ENCODE data around the gene PRSS48. TPM values are rescaled to one million over a fixed set of nuclear protein-coding genes. Genes with fewer than 3 reads are reported as not detected.
"Not testable (repeated sequence)": the region's sequence is repeated elsewhere in the genome, so short reads cannot be mapped to it uniquely, and the experiment has no call there.

Gene PRSS48
- total RNA-seq, 1 donor from 2014 or later, result not detected

DNA sequence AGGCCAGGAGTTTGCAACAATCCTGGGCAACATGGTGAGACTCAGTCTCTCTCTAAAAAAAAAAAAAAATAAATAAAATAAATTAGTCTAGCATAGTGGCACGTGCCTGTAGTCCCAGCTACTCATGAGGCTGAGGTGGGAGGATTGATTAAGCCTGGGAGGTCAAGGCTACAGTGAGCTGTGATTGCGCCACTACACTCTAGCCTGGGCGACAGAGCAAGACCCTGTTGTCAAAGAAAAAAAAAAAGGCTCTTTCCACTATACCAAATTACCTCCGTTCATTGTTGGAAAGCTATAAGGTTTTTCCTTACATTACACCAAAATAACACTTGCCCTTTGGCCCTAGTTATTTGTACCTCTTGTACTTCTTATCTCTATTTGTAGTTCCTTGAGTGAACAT lies 9.9 kb upstream of the PRSS48 start:
- Histone ChIP-seq H3K27me3 (ENCODE audit: control insufficient read depth, insufficient read depth, low read length) (no peaks in the 10 kb centered on the region), H3K4me3 (ENCODE audit: low read depth, low read length) (no peak overlapping the region), H3K36me3 (ENCODE audit: control insufficient read depth, insufficient read depth, low read length) (no peaks in the 10 kb centered on the region)
- no peak for DNase-seq (ENCODE audit: low read depth)
- TF ChIP-seq, protein P1, sequence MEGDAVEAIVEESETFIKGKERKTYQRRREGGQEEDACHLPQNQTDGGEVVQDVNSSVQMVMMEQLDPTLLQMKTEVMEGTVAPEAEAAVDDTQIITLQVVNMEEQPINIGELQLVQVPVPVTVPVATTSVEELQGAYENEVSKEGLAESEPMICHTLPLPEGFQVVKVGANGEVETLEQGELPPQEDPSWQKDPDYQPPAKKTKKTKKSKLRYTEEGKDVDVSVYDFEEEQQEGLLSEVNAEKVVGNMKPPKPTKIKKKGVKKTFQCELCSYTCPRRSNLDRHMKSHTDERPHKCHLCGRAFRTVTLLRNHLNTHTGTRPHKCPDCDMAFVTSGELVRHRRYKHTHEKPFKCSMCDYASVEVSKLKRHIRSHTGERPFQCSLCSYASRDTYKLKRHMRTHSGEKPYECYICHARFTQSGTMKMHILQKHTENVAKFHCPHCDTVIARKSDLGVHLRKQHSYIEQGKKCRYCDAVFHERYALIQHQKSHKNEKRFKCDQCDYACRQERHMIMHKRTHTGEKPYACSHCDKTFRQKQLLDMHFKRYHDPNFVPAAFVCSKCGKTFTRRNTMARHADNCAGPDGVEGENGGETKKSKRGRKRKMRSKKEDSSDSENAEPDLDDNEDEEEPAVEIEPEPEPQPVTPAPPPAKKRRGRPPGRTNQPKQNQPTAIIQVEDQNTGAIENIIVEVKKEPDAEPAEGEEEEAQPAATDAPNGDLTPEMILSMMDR (IDR thresholded peaks at IDR 0.05; ENCODE audit: insufficient read depth, low read length, poor library complexity, severe bottlenecking), result no peak

DNA sequence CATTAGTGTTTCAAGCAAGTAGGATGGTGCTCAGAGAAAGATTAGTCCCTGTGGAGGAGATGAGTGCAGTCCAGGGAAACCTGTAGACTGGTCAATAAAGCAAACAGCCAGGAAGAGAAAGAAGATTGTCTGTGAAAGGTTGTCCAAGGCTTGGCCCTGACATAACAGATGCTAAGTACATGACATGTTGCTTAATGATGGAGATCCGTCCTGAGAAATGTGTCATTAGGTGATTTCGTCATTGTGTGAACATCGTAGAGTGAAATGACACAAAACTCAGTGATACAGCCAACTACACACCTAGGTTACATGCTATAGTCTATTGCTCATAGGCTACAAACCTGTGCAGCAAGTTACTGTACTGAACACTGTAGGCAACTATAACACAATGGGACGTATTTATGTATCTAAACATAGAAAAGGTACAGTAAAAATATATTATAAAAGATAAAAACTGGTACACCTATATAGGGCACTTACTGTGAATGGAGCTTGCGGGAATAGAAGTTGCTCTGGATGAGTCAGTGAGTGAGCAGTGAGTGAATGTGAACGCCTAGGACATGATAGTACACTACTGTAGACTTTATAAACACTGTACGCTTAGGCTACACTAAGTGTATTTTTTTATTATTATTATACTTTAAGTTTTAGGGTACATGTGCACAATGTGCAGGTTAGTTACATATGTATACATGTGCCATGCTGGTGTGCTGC lies 9.0 kb upstream of the PRSS48 start:
- Histone ChIP-seq H3K36me3 (ENCODE audit: control insufficient read depth, insufficient read depth, low read length) (no peaks in the 10 kb centered on the region), H3K27me3 (ENCODE audit: control insufficient read depth, insufficient read depth, low read length) (no peaks in the 10 kb centered on the region), H3K4me3 (ENCODE audit: low read depth, low read length) (no peak overlapping the region)
- TF ChIP-seq, protein P1 (IDR thresholded peaks at IDR 0.05; ENCODE audit: insufficient read depth, low read length, poor library complexity, severe bottlenecking), result no peak
- no peak for DNase-seq (ENCODE audit: low read depth)

DNA sequence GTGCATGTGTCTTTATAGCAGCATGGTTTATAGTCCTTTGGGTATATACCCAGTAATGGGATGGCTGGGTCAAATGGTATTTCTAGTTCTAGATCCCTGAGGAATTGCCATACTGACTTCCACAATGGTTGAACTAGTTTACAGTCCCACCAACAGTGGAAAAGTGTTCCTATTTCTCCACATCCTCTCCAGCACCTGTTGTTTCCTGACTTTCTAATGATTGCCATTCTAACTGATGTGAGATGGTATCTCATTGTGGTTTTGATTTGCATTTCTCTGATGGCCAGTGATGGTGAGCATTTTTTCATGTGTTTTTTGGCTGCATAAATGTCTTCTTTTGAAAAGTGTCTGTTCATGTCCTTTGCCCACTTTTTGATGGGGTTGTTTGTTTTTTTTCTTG lies 8.1 kb upstream of the PRSS48 start:
- H3K27me3 ChIP-seq (ENCODE audit: control insufficient read depth, insufficient read depth, low read length); H3K36me3 ChIP-seq (ENCODE audit: control insufficient read depth, insufficient read depth, low read length); DNase-seq (ENCODE audit: low read depth); H3K4me3 ChIP-seq (ENCODE audit: low read depth, low read length): not testable (repeated sequence)

GRCh38 chr4:151284534-151285245 lies 7.7 kb downstream of the PRSS48 start:
- DNase-seq (ENCODE audit: low read depth), result no peak
- TF ChIP-seq, protein P1 (IDR thresholded peaks at IDR 0.05; ENCODE audit: insufficient read depth, low read length, poor library complexity, severe bottlenecking), result no peak
- no peaks in the 10 kb centered on the region for H3K36me3 ChIP-seq (ENCODE audit: control insufficient read depth, insufficient read depth, low read length)

DNA sequence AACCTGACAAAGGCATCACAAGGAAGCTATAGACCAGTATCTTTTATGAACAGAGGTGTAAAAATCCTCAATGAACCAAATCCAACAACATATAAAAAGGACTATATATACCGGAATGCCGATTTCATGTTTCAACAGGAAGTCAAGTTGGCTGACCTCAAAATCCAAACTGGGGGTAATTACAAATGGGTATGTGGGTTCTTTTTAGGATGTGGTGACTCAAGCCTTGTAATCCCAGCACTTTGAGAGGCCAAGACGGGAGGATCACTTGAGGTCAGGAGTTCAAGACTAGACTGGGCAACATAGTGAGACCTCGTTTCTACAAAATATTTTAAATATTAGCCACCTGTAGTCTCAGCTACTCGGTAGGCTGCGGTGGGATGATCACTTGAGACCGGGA lies 10.4 kb downstream of the PRSS48 start:
- no peak for DNase-seq (ENCODE audit: low read depth)
- TF ChIP-seq, protein P1 (IDR thresholded peaks at IDR 0.05; ENCODE audit: insufficient read depth, low read length, poor library complexity, severe bottlenecking), result no peak
- H3K4me3 ChIP-seq (ENCODE audit: low read depth, low read length), result no peak overlapping the region
- no peaks in the 10 kb centered on the region for H3K27me3 ChIP-seq (ENCODE audit: control insufficient read depth, insufficient read depth, low read length)
- no peaks in the 10 kb centered on the region for H3K36me3 ChIP-seq (ENCODE audit: control insufficient read depth, insufficient read depth, low read length)

More at GRCh38 chr4:151284534-151285245, 7.7 kb downstream of the PRSS48 start:
- no peak overlapping the region for H3K4me3 ChIP-seq (ENCODE audit: low read depth, low read length)
- H3K27me3 ChIP-seq (ENCODE audit: control insufficient read depth, insufficient read depth, low read length), result no peaks in the 10 kb centered on the region

DNA sequence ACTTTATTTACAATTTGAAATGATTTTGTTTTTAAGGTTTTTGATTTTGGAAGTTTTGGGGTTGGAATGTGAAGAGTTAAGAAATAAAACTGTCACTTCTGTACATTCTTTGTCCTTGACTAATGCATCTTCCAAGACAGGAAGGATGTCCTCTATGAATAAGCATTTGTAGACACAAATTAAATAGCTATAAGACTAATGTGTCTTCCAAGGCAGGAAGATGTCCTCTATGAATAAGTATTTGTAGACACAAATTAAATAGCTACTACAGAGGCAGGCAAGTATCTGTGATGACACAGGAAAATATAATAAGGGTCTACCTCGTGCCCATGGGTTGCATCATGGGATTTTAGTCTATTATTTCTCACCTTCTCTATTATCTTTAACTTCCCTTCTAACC lies 14.5 kb downstream of the PRSS48 start:
- DNase-seq (ENCODE audit: low read depth), result no peak
- Histone ChIP-seq H3K27me3 (ENCODE audit: control insufficient read depth, insufficient read depth, low read length) (no peaks in the 10 kb centered on the region), H3K4me3 (ENCODE audit: low read depth, low read length) (no peak overlapping the region), H3K36me3 (ENCODE audit: control insufficient read depth, insufficient read depth, low read length) (no peaks in the 10 kb centered on the region)
- TF ChIP-seq, protein P1 (IDR thresholded peaks at IDR 0.05; ENCODE audit: insufficient read depth, low read length, poor library complexity, severe bottlenecking), result no peak
